A549 (cell line): ENCODE data around the gene OSGIN1. TPM values are rescaled to one million over a fixed set of nuclear protein-coding genes. Genes with fewer than 3 reads are reported as not detected.
A peak's percentile ranks its signal among the peaks of the same experiment; 100 is the strongest.

ENCODE experiments used
- ATAC-seq, 2 experiments: fragments of 200-7000 bp in 1 of 2; fragments of >200 bp in 1 of 2; cut with Nextera tagmentation in 1 of 2; cut with Tn5 transposase in 1 of 2; 3 replicates each; pipeline versions ENCODE4 v1.8.0 to v1.9.1; 2018 to 2020; ENCODE audit warnings: mild to moderate bottlenecking in 1 of 2, moderate library complexity in 1 of 2
- CTCF ChIA-PET: fragments of 300-600 bp; sonication (Branson Sonifier 250); formaldehyde crosslinking; extraction: SDS; loops from one replicate; lab custom pipeline; 2021; ENCODE audit warnings: antibody characterized with exemption, inconsistent platforms; lab: Yijun Ruan, JAX
- POLR2A ChIA-PET: fragments of 350-600 bp; formaldehyde crosslinking; extraction: SDS; loops from one replicate; lab custom pipeline; 2021; ENCODE audit warnings: antibody characterized with exemption, inconsistent platforms; lab: Yijun Ruan, JAX
- DNase-seq, 2 experiments: peaks; one replicate each; pipeline versions ENCODE4 v3.0.0 to v3.0.0-alpha.2; 2011 to 2016; ENCODE audit warnings: low read depth in 1 of 2, low spot score in 1 of 2
- FAIRE-seq: peaks from 2 replicates; lab custom pipeline; 2011; peaks lifted over from hg19 to GRCh38; lab: Jason Lieb, UNC
- H3K27ac ChIP-seq, 2 experiments: fragments of >200 bp; sonication (Bioruptor Twin); formaldehyde crosslinking; 3 replicates each; pipeline ENCODE4 v1.5.1; 2016 to 2017
- H3K4me1 ChIP-seq: fragments of >200 bp; sonication (Bioruptor Twin); formaldehyde crosslinking; 3 replicates; pipeline ENCODE4 v1.6.1; 2016
- H3K4me2 ChIP-seq: fragments of >200 bp; sonication (Bioruptor Twin); formaldehyde crosslinking; 3 replicates; pipeline ENCODE4 v1.6.1; 2016
- H3K4me3 ChIP-seq: fragments of >200 bp; sonication (Bioruptor Twin); formaldehyde crosslinking; 3 replicates; pipeline ENCODE4 v1.5.1; 2016
- H3K9me3 ChIP-seq: fragments of >200 bp; sonication (Bioruptor Twin); formaldehyde crosslinking; 3 replicates; pipeline ENCODE4 v1.6.1; 2016
- ESRRA ChIP-seq: fragments of 150-350 bp; IDR thresholded peaks from 2 replicates; pipeline ENCODE4 v1.6.1; 2014; ENCODE audit warnings: mild to moderate bottlenecking, low read length, borderline replicate concordance
- FOXS1 ChIP-seq: fragments of 250-450 bp; sonication (Bioruptor Pico); IDR thresholded peaks from 2 replicates; pipeline ENCODE4 v1.5.0; 2020; ENCODE audit warnings: mild to moderate bottlenecking, moderate library complexity
- HDAC2 ChIP-seq: fragments of 200-600 bp; sonication (generic); IDR thresholded peaks from 2 replicates; pipeline ENCODE4 v1.6.1; 2016
- HOXB13 ChIP-seq: fragments of 250-450 bp; sonication (Bioruptor Pico); IDR thresholded peaks from 2 replicates; pipeline ENCODE4 v1.5.0; 2020; ENCODE audit warnings: low read depth, mild to moderate bottlenecking, moderate library complexity
- HOXB5 ChIP-seq: fragments of 250-450 bp; sonication (Bioruptor Pico); IDR thresholded peaks from 2 replicates; pipeline ENCODE4 v1.5.0; 2020; ENCODE audit warnings: mild to moderate bottlenecking, moderate library complexity
- KDM1A ChIP-seq: fragments of 200-600 bp; sonication (generic); IDR thresholded peaks from 2 replicates; pipeline ENCODE4 v1.6.1; 2016; ENCODE audit warnings: low read depth, mild to moderate bottlenecking
- MAFK ChIP-seq: fragments of 450-650 bp; IDR thresholded peaks from 2 replicates; pipeline ENCODE4 v1.6.1; 2014; ENCODE audit not compliant: partially characterized antibody
- MAZ ChIP-seq: fragments of 150-350 bp; IDR thresholded peaks from 2 replicates; pipeline ENCODE4 v1.6.1; 2014; ENCODE audit warnings: antibody characterized with exemption, low read depth, low read length, borderline replicate concordance
- NFE2L2 ChIP-seq: fragments of 150-350 bp; conservative IDR thresholded peaks from 2 replicates; pipeline ENCODE4 v1.6.1; 2014; ENCODE audit warnings: low read length
- WGBS: methylation state at CpG from one replicate; pipeline ENCODE4 v1.1.6; 2017; ENCODE audit errors: missing lambda C conversion rate; 5-methylcytosine and 5-hydroxymethylcytosine counted together
- polyA plus RNA-seq, 4 experiments: library from polyadenylated mRNA; depleted of rRNA in 3 of 4; stranded (reverse); fragments of >200 nt; fragmentation: RNase III in 1 of 4; extraction: RNeasy Plus Mini Kit Qiagen cat#74134 plus additional on column Dnase treatment in 1 of 4; gene quantifications; 2 replicates in 3 of 4; 3 replicates in 1 of 4; pipeline ENCODE4 v1.2.3, GENCODE V29; 2011 to 2017
- TF ChIP-seq, protein P1 (sequence below): fragments of >200 bp; sonication (Bioruptor Twin); formaldehyde crosslinking; IDR thresholded peaks from 3 replicates; pipeline ENCODE4 v1.5.1; 2016
- TF ChIP-seq, protein P2 (sequence below): IDR thresholded peaks from 2 replicates; pipeline ENCODE4 v1.6.1; 2012; ENCODE audit warnings: low read depth, borderline replicate concordance

Gene OSGIN1
- polyA plus RNA-seq, 2 of the 4 experiments (the other 2 are of a cell fraction) = 25.9 to 37.6 TPM

DNA sequence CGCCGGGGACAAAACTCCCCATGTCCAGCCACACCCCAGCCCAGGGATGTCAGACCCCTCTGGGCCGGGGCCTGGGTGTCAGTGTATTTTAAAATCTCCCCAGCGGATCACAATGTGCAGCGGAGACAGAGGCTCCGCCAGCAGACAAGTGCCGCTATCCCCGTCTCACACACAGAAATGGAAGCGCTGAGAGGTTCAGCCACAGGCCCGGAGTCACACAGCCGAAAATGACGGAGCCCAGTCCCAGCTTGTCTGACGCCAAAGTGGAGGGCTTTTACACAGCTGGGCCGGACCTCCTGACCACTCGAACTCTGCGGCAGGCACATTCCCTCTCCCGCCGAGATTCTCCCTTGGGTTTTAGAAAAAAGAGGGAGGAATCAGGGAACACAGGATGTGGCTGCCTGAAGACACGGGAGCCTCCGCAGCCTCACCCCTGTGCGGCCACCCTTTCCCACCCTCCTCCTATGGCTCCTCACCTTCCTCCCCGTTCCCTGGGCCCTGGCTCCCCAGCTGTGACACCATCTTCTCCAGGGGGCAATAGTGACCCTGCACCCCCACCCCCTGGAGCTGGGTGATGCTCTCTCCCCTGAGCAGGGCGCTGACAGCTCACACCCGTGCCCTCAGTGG, 6.8 kb upstream of the OSGIN1 start:
- no peak for ATAC-seq
- no peak for TF ChIP-seq MAZ
- TF ChIP-seq FOXS1 = no peak
- TF ChIP-seq HDAC2 = no peak
- no peak for TF ChIP-seq NFE2L2
- TF ChIP-seq KDM1A = no peak
- no peak for TF ChIP-seq HOXB13
- no peak overlapping the region for H3K27ac ChIP-seq
- POLR2A ChIA-PET = no interaction called here
- no peak for DNase-seq
- H3K4me1 ChIP-seq = peaks cover 3% of the 10 kb centered on the region; the same call in 1 of the 3 replicates
- H3K4me3 ChIP-seq = no peak overlapping the region
- no peak overlapping the region for H3K4me2 ChIP-seq
- WGBS = 87% methylated on average over 19 of the region's 24 CpGs
- CTCF ChIA-PET = interaction anchor here (1.2 to 2.8 kb wide), 5 partner anchors 10 to 119 kb away, joined by 3 to 14 read pairs (median 9); no protein-coding TSS in a partner anchor
- H3K9me3 ChIP-seq = no peaks in the 10 kb centered on the region
- no peak for FAIRE-seq

DNA sequence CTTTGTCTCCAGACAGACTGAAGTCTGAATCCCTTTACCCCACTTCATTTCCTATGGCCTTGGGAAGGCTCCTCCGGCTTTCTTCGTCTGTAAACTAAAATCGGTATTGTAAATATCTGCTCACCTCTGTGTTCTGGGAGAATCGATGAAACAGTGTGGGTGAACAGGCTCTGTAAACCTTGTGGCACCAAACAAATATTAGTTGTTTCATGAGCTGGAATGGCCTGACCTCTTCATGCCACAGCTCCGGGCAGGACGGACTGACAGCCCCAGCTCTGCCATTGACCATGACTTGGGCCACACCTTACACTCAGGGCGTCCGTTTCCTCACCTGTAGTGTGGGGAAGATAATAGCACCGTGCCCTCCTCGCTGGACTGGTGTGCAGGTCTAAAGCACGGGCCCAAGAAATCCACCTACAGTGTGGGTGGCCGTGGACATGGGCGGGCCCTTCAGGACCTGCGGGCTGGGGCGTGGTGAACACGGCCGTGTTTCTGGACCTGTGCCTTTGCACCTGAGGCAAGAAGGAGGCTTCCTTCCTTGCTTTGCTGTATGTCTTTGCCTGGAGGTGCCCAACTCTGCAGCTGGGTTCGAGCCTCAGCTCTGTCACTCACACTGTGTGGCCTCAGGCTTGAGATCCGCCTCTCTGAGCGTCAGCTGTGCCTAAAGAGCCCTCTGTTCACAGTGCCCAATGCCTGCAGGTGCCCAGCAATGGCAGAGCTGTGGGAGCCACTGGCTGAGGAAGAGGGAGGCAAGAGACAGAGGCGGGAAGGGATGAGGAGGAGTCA, 6.1 kb upstream of the OSGIN1 start:
- ATAC-seq (no peak; a peak in 1 of 6 replicates), DNase-seq (no peak), FAIRE-seq (no peak)
- WGBS = 81% methylated on average over 21 of the region's 21 CpGs
- CTCF ChIA-PET = interaction anchor here (0.5 to 2.8 kb wide), 8 partner anchors 10 to 216 kb away, joined by 3 to 14 read pairs (median 8); no protein-coding TSS in a partner anchor
- POLR2A ChIA-PET = no interaction called here
- Histone ChIP-seq H3K4me1 (peaks cover 6% of the 10 kb centered on the region; the same call in 2 of the 3 replicates), H3K4me2 (no peak overlapping the region), H3K9me3 (no peaks in the 10 kb centered on the region), H3K27ac (peak overlapping the region in 1 of 2 experiments; percentile 2; a peak in 1 of 6 replicates), H3K4me3 (no peak overlapping the region)
- TF ChIP-seq HOXB5 (CRISPR knock-in tag) (no peak), MAFK (no peak)
- TF ChIP-seq, protein P1, sequence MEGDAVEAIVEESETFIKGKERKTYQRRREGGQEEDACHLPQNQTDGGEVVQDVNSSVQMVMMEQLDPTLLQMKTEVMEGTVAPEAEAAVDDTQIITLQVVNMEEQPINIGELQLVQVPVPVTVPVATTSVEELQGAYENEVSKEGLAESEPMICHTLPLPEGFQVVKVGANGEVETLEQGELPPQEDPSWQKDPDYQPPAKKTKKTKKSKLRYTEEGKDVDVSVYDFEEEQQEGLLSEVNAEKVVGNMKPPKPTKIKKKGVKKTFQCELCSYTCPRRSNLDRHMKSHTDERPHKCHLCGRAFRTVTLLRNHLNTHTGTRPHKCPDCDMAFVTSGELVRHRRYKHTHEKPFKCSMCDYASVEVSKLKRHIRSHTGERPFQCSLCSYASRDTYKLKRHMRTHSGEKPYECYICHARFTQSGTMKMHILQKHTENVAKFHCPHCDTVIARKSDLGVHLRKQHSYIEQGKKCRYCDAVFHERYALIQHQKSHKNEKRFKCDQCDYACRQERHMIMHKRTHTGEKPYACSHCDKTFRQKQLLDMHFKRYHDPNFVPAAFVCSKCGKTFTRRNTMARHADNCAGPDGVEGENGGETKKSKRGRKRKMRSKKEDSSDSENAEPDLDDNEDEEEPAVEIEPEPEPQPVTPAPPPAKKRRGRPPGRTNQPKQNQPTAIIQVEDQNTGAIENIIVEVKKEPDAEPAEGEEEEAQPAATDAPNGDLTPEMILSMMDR = no peak

DNA sequence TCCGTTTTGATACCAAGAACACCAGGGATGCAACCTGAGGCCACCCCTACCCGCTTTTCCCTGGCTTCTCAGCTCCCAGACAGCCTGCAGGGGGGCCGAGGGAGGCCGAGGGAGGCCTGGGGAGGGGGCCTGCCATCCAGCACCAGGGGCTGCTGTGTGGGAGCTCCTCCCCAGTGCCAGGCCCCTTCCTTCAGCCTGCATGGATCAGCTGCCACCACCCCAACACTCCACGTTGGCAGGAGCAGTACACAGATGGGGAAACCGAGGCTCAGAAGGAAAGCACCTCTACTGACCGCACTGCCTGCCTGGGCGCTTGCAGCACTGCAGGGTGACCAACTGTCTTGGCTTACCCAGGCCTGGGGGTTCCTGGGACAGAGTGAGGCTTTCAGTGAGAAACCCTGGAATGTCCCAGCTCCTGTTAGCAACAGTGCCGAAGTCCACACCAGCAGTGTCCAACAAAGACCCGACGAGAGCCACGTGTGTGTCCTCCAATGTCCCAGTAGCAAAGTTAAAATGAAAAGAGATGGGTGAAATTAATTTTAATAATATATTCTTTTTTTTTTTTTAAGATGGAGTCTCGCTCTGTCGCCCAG, 5.3 kb upstream of the OSGIN1 start:
- no peak for DNase-seq
- no peak overlapping the region for H3K4me3 ChIP-seq
- WGBS = 87% methylated on average over 12 of the region's 14 CpGs
- peaks cover 14% of the 10 kb centered on the region for H3K4me1 ChIP-seq
- TF ChIP-seq ESRRA = no peak
- POLR2A ChIA-PET = no interaction called here
- H3K4me2 ChIP-seq = no peak overlapping the region
- H3K27ac ChIP-seq = no peak overlapping the region; a peak in 1 of 6 replicates
- CTCF ChIA-PET = interaction anchor here (1.5 to 2.8 kb wide), 6 partner anchors 9 to 118 kb away, joined by 4 to 14 read pairs (median 9); no protein-coding TSS in a partner anchor
- FAIRE-seq = no peak
- ATAC-seq = no peak
- H3K9me3 ChIP-seq = no peaks in the 10 kb centered on the region

DNA sequence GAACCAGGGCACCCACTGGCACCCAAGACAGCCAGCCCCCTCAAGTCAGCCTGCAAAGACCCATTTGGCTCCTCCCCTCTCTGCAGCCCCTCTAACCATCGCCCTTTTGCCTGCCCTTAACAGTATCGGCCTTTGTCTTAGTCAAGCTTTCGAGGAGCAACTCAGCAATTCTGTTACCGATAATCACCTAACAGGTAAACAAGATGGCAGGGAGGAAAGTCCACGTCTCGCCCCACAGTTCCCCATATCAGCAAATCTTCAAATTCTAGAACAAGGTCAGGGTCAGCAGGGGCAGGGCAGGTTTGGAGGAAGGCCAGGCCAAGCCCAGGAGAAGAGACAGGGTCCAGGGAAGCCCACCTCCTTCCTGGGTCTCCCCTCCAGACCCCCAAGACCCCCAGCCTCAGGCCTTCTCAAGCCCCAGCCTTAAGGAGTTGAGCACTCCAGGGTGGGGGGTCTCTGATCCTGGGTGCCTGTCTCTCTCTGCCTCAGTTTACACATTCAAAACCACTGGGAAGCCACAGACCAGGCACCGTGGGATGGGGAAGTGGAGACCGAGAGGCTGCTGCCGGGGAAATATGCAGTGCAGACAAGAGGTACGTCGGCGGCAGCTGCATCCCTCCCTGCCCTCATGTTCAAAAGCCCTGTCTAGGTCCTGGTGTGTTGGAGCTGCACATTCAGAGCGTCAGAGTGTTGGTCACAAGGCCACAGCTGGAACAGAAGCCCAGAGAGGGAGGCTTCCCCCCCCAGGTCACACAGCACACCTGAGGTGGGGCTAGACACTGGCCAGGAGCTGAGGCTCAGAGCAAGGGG, 3.9 kb upstream of the OSGIN1 start:
- no peak overlapping the region for H3K4me3 ChIP-seq
- no peaks in the 10 kb centered on the region for H3K9me3 ChIP-seq
- ChIA-PET CTCF (no interaction called here), POLR2A (no interaction called here)
- H3K4me2 ChIP-seq = no peak overlapping the region
- ATAC-seq (no peak), DNase-seq (no peak), FAIRE-seq (no peak)
- no peak overlapping the region for H3K27ac ChIP-seq
- TF ChIP-seq, protein P2, sequence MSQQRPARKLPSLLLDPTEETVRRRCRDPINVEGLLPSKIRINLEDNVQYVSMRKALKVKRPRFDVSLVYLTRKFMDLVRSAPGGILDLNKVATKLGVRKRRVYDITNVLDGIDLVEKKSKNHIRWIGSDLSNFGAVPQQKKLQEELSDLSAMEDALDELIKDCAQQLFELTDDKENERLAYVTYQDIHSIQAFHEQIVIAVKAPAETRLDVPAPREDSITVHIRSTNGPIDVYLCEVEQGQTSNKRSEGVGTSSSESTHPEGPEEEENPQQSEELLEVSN = no peak
- 0 out of 2 replicates have a peak, but pooled peaks have one; percentile 32 for TF ChIP-seq KDM1A
- 86% methylated on average over 11 of the region's 13 CpGs for WGBS
- peaks cover 14% of the 10 kb centered on the region for H3K4me1 ChIP-seq
